HG03280 (cell line): ENCODE data around the gene MED15.

Experiments
- ATAC-seq: cut with Tn5 transposase; IDR thresholded peaks from one replicate; pipeline ENCODE4 v1.9.1; 2021; ENCODE audit warnings: mild to moderate bottlenecking, moderate library complexity; ENCODE audit not compliant: unreplicated experiment

MED15 gene

DNA sequence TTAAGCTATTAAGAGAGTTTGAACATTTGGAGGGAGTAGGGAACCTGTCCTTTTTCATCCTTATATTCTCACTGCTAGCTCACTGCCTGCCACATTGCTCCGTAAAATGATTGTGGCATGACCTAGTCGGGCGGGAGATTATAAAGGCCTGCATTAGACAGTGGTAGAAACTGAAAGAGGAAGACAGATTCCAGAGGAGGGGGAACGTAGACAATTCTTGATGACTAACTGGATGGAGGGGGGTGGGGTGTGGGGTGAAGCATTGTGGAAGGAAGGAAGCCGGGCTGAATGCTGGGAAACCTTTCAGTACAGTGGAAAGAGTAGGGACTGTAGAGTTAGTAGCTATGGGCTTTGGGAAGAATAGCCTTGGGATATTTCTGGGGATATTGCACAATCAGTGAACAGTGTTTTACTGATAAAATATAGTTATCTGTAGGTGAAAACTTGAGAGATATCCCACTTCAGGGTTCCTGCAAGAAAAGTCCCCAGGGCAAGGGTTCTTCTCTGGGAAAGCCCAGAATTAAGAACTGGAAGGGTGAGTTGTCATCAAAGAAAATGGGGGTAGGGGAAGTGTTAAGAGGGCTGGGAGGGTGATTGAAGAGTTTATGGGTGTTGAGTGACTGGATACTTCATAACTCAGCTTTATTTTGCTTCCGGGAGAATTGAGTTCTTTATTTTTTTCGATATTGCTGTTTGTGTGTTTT, 2.1 kb downstream of the MED15 start:
- no peak for ATAC-seq

DNA sequence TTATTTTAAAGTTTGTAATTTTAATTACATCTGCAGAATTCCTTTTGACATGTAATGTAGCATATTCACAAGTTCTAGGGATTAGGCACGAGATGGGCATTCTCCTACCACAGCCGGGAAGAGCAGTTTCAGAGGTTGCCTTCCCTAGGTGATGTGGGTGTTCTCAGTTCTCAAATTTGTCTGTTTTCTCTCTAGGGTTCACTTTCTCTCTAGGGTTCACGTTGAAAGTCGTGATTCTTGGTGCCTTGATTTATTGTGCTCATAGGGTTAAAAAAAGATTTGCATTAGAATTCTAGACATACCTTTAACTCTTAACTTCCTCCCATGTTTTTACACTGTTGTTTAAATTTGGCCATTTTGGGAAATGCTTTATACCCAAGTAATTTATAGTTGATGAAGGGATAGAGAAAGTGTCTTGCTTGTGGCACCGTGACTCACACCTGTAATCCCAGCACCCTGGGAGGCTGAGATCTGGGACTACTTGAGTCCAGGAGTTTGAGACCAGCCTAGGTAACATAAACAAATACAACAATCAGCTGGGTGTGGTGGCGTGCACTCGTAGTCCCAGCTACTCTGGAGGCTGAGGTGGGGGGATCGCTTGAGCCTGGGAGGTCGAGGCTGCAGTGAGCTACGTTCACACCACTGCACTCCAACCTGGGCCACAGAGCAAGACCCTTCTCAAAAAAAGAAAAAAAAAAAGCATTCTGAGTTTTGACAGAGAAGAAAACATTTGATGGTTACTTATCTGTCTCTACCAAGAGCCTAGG, 3.6 kb downstream of the MED15 start:
- ATAC-seq = no peak

DNA sequence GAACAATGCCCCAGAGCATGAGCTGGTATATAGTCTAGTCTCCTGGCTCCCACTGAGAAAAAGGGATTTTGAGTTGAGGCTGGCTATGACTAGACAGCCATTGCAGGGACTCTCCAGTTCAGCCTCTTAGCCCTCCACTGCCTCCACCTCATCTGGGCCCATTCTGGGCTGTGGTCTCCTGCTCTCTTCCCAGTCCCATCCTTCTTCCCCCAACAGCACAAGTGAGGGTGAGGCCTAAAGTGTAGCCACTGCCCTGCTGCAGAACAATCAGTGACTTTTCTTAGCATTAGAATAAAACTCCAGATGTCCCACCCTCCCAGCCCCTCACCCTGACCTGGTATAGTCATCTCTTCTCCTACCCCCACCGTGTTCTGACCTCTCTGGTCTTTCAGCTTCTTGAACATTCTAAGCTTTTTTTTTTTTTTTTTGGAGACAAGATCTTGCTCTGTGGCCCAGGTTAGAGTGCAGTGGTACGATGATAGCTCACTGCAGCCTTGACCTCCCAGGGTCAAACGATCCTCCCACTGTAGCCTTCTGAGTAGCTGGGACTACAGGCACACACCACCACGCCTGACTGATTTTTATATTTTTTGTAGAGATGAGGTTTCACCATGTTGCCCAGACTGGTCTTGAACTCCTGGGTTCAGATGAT, 4.3 kb downstream of the MED15 start:
- no peak for ATAC-seq

DNA sequence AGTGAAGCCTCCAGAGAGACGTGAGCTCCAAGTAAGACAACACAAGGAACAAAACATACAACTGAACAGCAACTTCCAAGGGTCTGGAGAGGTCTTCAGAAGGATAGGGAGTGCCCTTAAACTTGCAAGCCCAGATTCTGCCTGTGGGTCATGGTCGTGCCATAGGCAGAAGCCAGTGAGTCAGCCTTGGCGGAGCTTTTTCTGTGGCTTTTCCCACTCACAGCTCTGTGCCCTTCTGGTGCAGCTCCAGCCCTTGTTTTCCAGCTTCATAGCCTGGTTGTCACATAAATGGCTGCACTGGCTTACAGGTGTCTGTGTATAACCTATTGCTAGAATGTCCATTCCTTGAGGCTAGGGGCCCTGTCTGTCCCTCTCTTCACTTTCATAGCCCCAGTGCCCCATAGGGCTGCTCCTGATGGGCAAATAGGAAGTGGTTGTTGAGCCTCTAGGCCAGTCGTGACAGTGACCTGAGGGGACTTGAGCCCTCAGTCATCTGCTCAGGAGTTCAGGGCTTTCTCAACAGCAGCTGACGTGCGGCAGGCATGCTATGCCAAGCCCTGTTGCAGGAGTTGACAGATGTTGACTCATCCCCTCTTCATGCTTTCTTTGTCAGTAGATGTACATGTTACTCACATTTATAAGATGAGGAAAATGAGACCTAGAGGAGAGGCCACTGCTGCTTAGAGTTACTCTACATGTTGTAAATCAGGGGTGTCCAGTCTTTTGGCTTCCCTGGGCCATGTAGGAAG, 7.4 kb downstream of the MED15 start:
- ATAC-seq = no peak

DNA sequence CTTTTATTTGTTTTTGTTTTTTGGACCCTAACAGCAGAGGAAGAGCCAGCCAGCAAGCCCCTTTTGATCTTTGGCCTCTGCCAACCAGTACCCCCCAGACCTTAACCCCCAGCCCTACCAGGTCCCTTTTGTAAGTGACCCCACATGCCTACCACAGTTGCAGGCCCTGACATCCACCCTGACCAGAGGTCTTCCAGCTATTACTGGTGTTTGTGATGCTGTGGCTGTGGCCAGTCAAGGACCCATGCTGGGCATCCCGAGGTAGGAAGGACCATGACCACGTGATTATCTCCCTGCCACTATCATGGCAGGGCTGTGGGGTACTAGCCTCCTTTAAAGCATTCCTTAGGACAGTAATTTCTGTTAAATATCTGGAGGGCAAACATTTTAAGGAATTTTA, 9.0 kb downstream of the MED15 start:
- no peak for ATAC-seq

DNA sequence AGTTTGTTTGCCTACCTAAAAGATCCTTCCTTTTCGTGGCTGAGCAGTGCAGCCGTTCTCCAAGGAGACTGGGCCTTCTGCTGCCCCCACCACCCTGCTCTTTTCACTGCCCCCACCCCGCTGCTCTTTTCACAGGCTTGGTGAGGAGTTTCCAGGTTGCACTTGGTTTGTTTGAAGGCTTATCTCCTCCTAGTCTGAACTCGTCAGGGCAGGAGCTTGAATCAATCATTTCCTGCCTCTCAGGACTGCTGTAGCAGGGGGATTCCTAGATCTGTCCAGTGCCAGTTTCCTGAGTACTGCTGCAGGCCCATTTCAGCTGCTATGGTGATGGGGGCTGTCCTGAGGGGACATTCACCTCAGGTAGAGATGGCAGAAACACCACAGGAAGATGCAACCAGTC, 10.0 kb downstream of the MED15 start:
- ATAC-seq = no peak

DNA sequence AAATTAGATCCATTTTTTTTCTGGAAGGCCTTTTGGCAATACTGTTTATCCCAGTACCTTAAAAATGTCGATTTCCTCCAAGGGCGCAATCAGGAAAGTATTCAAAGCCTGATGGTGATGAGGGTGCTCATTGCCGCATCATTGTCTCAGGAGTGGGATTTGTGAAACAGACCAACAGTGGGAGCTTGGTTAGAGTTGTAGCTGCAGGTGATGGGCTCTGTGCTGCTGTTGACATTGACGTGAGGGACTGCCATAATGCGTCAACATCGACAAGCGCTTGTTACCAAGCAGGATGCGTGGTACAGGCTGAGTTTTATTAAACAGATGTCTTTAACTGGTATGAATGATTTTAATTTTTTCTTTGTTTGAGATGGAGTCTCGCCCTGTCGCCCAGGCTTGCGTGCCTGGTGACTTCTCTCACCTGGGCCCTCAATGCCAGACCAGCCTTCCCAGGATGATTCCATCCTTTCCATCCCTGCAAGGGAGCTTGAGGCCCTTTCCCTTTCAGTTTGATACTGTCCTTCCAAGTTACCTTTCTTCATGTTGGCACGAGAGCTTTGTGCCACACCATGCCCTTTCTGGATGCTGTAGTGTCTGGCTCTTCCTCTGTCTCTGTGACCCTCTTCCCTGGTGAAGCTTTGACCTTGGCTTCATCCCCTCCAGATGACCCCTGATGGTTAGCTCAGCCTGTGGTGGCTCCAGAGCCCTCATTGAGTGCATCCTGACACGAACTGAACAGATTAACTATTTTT, 10.6 kb downstream of the MED15 start:
- ATAC-seq = no peak

DNA sequence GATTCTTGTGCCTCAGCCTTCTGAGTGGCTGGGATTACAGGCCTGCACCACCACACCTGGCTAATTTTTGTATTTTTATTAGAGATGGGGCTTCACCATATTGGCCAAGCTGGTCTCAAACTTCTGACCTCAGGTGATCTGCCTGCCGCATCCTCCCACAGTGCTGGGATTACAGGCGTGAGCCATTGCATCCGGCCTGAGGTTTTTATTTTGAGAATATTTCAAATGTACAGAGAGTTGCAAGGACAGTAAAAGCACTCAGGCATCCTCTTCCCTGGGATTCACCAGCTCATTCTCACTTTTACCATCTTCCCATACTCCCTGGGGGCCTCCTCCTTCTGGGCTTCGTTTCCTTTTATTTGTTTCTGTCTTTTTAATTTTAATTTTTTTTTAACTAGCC, 12.1 kb downstream of the MED15 start:
- ATAC-seq = no peak

DNA sequence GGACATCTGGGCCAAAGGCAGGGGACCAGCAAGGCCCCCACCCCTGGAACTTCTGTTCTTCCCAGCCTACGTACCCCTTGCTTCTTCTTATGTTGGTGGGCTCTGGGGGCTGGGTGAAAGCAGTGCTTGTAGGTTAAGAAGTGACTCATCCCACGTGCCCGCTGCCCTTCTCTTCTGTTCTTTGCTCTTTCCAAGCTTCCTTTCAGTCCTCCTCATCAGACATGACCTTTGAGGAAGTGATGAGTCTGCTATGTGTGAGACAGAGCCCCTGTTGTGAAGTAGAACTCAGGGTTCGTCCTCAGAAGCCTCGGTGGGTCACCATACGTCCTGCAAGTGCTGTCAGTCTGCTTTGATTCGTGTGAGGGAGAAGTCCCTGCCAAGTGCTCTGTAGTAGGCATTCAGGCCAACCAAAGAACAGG, 12.7 kb downstream of the MED15 start:
- ATAC-seq = no peak

DNA sequence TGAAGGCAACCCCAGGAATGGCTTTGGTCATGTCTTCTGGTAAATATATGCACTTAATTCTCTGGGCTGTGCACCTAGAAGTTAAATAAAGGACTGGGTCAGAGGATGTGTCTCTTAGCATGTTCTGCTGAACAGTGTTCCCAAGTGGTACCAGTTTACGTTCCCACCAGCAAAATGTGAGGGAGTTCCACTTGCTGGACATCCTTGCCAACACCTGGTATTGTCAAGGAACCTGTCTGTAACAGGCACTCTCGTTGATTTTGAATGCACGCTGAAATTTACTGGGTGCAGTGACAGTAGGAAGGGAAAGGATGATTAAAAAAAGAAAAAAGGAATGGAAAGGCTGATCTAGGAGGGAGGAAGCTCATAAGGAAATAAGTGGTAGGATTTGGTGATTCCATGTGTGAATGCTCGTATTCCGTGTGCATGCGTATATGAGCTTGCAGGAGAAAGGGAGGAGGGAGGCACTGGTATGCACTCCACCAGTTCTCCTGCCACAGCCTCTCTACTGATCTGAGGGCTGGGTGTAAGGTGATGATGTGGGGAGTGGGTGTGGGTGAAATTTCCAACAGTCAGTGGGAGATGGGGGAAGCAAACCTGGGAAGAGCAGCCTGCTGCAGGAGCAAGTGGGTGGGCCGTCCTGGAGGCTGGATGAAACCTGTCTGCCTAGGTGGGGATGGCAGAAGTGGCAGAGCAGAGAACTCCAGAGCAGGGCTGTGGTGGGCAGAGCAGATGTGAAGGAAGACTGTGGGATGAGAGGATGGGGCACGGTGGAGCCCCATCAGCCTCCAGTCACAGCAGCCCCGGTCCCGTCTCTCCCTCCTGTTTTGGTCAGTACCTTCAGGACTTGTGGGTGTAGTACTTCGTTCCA, 15.0 kb downstream of the MED15 start:
- ATAC-seq = no peak

DNA sequence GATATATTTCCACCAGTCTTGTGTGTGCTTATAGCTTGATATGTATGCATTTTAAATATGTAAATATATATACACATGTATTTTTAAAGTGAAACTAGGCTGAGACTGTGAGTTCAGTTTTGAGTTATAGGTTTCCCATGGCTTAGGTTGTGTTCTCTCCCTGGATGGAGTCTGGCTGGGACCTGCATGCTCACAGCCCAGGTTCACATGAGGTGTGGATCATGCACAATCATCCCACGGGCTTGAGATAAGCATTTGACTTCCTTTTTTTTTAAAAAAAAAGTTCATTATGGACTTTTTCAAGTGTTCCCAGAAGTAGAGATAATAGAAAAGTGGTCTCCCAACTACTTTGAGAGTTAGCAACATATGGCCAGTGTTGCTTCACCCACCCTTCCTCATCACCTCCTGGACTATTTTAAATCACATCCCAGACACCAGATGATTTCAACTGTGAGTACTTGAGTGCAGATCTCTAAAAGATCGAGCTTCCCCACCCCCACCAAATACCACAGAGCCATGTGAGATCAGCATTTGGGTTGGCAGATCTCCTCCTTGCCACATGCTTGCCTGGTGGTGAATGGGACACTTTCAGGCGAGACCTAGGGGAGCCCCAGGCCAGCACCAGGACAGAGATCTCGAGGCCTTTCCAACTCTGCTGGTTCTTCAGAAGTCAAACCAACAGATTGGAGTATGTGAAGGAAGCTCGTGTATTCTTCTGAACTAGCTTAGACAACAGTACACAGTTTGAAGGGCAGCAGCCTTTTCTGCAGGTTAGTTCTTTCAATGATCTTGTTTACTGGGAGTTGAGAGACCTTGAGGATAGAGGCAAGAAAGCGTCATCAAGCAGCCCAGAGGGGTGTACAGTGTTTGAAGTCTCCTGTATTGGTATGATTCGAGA, 15.9 kb downstream of the MED15 start:
- ATAC-seq = no peak

DNA sequence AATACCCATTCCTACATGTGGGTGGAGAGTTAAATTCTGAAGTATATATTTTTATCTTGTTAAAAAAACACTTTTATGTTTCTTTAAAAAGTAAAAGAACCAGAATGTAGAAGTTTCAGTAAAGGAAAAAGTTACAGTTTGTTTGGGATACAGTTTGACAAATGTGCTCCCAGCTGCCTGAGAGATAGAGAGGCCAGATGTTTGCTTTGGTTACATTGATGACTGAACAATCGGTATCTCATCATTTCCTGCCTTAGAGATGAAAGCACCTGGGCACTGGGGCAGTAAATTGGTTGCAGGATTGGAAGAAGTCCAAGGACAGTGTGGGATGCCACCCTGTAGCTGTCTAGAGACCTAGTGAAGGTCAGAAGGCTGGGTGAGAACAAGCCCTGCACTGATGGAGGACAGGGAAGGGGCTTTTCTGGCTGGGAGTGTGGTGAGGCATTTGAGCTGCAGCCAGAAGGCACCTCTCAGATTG, 16.6 kb downstream of the MED15 start:
- no peak for ATAC-seq

DNA sequence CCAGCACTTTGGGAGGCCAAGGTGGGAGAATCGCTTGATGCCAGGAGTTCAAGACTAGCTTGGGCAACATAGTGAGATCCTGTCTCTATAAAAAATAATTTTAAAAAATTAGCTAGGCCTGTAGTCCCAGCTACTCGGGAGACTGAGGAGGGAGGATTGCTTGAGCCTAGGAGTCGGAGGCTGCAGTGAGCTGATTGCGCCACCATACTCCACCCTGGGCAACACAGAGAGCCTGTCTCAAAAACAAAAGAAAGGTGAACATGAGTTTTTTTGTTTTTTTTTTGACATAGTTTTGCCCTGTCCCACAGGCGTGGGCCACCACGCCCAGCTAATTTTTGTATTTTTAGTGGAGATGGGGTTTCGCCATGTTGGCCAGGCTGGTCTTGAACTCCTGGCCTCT, 17.6 kb downstream of the MED15 start:
- ATAC-seq = no peak

DNA sequence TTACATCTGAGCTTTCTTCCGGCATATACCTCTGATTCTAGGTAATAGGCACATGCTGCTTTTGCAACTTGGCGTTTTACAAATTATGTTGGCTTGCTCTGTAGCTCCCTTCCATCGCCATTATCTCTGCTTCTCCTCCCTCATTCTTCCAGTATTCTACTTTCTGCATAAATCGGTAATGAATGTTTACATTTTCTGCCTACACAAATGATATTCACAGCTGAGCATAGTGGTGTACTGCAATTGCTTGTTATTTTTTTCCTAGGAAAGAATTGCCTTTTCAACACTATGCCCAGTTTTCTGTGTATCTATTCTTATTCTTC, 18.9 kb downstream of the MED15 start:
- ATAC-seq = no peak

DNA sequence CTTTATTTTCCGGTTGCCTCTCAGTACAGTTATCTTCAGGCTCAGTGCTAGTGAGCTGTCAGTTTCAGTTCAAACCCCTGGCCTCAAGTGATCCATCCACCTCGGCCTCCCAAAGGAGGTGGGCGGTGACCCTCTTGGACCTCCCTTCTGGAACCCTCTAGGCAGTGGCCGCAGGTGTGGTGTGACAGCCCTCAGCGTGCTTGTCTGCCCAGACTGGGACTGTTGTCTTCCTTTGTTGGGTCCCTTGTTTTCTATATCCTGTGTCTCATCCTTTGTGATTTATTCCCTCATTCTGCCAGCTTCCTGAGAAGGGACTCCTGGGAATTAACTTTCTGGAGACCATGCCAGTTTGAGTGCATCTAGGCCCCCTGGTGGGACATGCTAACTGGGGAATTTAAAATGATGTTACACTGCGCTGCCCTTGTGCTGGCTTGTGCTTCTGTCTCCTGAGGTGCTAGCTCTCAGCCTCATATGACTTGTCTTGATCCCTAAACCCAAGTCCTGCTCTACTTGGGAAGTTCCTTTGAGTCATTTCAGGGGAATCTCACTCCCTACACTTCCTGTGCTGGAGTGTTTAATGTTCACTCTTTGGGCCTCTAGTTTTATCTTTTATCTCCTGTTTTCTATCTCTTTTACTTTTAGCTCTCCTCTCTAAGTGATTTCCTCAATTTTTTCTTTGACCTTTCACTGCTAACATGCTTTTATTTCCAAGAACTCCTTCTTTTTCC, 19.4 kb downstream of the MED15 start:
- ATAC-seq = no peak

DNA sequence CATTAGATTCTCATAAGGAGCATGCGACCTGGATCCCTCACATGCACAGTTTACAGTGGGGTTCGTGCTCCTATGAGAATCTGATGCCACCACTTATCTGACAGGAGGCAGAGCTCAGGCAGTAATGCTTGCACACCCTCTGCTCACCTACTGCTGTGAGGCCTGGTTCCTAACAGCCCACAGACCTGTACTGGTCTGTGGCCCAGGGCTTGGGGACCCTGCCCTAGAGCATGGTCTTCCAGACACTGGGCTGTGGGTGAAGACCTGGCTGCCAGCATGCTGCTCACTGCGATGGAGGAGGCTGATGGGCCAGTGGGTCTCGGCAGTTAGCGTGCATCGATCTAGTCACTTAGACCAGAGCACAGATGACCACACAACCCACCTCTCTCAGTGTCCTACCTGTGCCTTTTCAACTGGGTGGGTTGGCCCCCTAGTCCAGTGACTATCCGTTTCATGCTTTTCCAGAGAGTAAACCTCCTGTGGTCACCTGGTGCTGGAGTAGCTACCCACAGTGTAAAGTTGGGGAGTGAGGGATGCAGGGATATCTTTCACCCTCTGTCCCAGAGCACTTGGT, 21.1 kb downstream of the MED15 start:
- no peak for ATAC-seq

DNA sequence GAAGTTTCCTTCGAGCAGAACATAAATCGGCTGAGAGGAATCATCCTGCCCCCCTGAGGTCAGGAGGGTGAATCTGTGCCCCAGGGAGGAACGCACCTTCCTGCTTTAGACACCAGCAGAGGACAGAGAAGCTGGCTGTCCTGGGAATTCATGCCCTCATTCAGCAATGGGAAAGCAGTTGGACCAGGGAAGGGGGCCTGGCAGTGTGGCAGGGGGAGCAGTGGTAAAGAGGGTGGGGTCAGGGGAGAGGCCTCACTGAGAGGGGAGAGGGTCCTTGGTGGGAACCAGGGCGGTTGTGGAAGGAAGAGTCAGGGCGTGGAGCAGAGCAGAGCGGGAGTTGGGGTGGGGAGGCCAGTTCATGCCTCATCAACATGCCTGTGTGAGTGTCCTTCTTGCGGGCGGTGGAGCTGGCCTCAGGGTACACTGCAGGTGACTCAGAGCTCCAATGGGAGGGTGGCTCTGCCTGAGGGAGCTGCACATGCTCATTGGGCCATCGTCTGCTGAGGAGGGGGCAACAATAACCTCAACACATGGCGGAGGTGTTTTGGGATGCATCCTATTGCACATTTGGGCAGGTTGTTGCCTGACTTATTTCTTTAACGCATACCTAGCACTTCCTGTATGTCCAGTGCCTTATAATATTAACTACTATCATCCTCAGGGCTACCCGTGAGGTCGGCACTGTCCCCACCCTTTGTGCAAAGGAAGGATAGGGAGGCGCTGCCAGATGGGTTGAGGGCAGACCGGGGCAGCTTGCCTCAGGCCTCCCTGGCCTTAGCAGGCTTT, 23.2 kb downstream of the MED15 start:
- ATAC-seq = no peak
